HEK293 (cell line): ENCODE data around the gene RAB10.

Experiments used
- BCL11A ChIP-seq: fragments of 450-650 bp; formaldehyde crosslinking; IDR thresholded peaks from 2 replicates; pipeline ENCODE4 v1.5.1; 2016; ENCODE audit warnings: low read depth, missing biosample characterization, missing genetic modification characterization
- FEZF1 ChIP-seq: fragments of 450-650 bp; formaldehyde crosslinking; IDR thresholded peaks from 2 replicates; pipeline ENCODE4 v1.5.1; 2016; ENCODE audit warnings: missing biosample characterization, missing genetic modification characterization
- GLIS1 ChIP-seq: fragments of 450-650 bp; formaldehyde crosslinking; IDR thresholded peaks from 2 replicates; pipeline ENCODE4 v1.5.1; 2016; ENCODE audit warnings: missing biosample characterization, missing genetic modification characterization
- KLF10 ChIP-seq: fragments of 450-650 bp; IDR thresholded peaks from 2 replicates; pipeline ENCODE4 v1.5.1; 2018; ENCODE audit warnings: missing biosample characterization, mild to moderate bottlenecking, missing genetic modification characterization
- SCRT2 ChIP-seq: fragments of 450-650 bp; formaldehyde crosslinking; IDR thresholded peaks from 2 replicates; pipeline ENCODE4 v1.5.1; 2016; ENCODE audit warnings: missing biosample characterization, missing genetic modification characterization
- YY1 ChIP-seq: fragments of 450-650 bp; formaldehyde crosslinking; IDR thresholded peaks from 2 replicates; pipeline ENCODE4 v1.5.1; 2018; ENCODE audit warnings: missing biosample characterization, missing genetic modification characterization
- ZEB2 ChIP-seq: fragments of 450-650 bp; formaldehyde crosslinking; IDR thresholded peaks from 2 replicates; pipeline ENCODE4 v1.5.1; 2016; ENCODE audit warnings: missing biosample characterization, missing genetic modification characterization
- ZFP41 ChIP-seq: fragments of 450-650 bp; formaldehyde crosslinking; IDR thresholded peaks from 2 replicates; pipeline ENCODE4 v1.5.1; 2016; ENCODE audit warnings: missing biosample characterization, missing genetic modification characterization, borderline replicate concordance
- ZNF132 ChIP-seq: fragments of 450-650 bp; formaldehyde crosslinking; IDR thresholded peaks from 2 replicates; pipeline ENCODE4 v1.5.1; 2017; ENCODE audit warnings: missing biosample characterization, missing genetic modification characterization, borderline replicate concordance
- ZNF138 ChIP-seq: fragments of 450-650 bp; formaldehyde crosslinking; IDR thresholded peaks from 2 replicates; pipeline ENCODE4 v1.5.1; 2016; ENCODE audit warnings: missing biosample characterization, missing genetic modification characterization, borderline replicate concordance
- ZNF157 ChIP-seq: fragments of 450-650 bp; formaldehyde crosslinking; IDR thresholded peaks from 2 replicates; pipeline ENCODE4 v1.5.1; 2016; ENCODE audit warnings: missing biosample characterization, missing genetic modification characterization
- ZNF16 ChIP-seq: fragments of 450-650 bp; formaldehyde crosslinking; IDR thresholded peaks from 2 replicates; pipeline ENCODE4 v1.5.1; 2016; ENCODE audit warnings: low read depth, missing biosample characterization, missing genetic modification characterization
- ZNF175 ChIP-seq: fragments of 450-650 bp; formaldehyde crosslinking; IDR thresholded peaks from 2 replicates; pipeline ENCODE4 v1.5.1; 2016; ENCODE audit warnings: missing biosample characterization, missing genetic modification characterization
- ZNF202 ChIP-seq: fragments of 450-650 bp; formaldehyde crosslinking; IDR thresholded peaks from 2 replicates; pipeline ENCODE4 v1.5.1; 2016; ENCODE audit warnings: missing biosample characterization, missing genetic modification characterization, borderline replicate concordance
- ZNF211 ChIP-seq: fragments of 450-650 bp; formaldehyde crosslinking; IDR thresholded peaks from 2 replicates; pipeline ENCODE4 v1.5.1; 2016; ENCODE audit warnings: low read depth, missing biosample characterization, missing genetic modification characterization
- ZNF311 ChIP-seq: fragments of 450-650 bp; formaldehyde crosslinking; IDR thresholded peaks from 2 replicates; pipeline ENCODE4 v1.5.1; 2017; ENCODE audit warnings: missing biosample characterization, missing genetic modification characterization, borderline replicate concordance
- ZNF391 ChIP-seq: fragments of 450-650 bp; formaldehyde crosslinking; IDR thresholded peaks from 2 replicates; pipeline ENCODE4 v1.5.1; 2016; ENCODE audit warnings: low read depth, missing biosample characterization, missing genetic modification characterization, borderline replicate concordance
- ZNF548 ChIP-seq: fragments of 450-650 bp; formaldehyde crosslinking; IDR thresholded peaks from 2 replicates; pipeline ENCODE4 v1.5.1; 2016; ENCODE audit warnings: missing biosample characterization, missing genetic modification characterization
- ZNF571 ChIP-seq: fragments of 450-650 bp; formaldehyde crosslinking; IDR thresholded peaks from 2 replicates; pipeline ENCODE4 v1.5.0; 2017; ENCODE audit warnings: missing biosample characterization, missing genetic modification characterization
- ZNF654 ChIP-seq: fragments of 450-650 bp; formaldehyde crosslinking; IDR thresholded peaks from 2 replicates; pipeline ENCODE4 v1.5.1; 2016; ENCODE audit warnings: low read depth, missing biosample characterization, missing genetic modification characterization
- ZNF660 ChIP-seq: fragments of 450-650 bp; IDR thresholded peaks from 2 replicates; pipeline ENCODE4 v1.5.1; 2018; ENCODE audit warnings: missing biosample characterization, mild to moderate bottlenecking, missing genetic modification characterization
- TF ChIP-seq, protein P1 (sequence below): fragments of 450-650 bp; formaldehyde crosslinking; optimal IDR thresholded peaks from 2 replicates; pipeline ENCODE3; 2016; ENCODE audit warnings: missing biosample characterization, mild to moderate bottlenecking, missing genetic modification characterization
- TF ChIP-seq, protein P2 (sequence below): fragments of 450-650 bp; formaldehyde crosslinking; IDR thresholded peaks from 2 replicates; pipeline ENCODE4 v1.5.1; 2016; ENCODE audit warnings: missing biosample characterization, missing genetic modification characterization
- TF ChIP-seq, protein P3 (sequence below): fragments of 450-650 bp; formaldehyde crosslinking; IDR thresholded peaks from 2 replicates; pipeline ENCODE4; 2016; ENCODE audit warnings: missing biosample characterization, missing genetic modification characterization
- TF ChIP-seq, protein P4 (sequence below): fragments of 450-650 bp; formaldehyde crosslinking; IDR thresholded peaks from 2 replicates; pipeline ENCODE4 v1.5.0; 2017; ENCODE audit warnings: missing biosample characterization, missing genetic modification characterization, borderline replicate concordance
- TF ChIP-seq, protein P5 (sequence below): fragments of 450-650 bp; formaldehyde crosslinking; IDR thresholded peaks from 2 replicates; pipeline ENCODE4 v1.5.1; 2016; ENCODE audit warnings: missing biosample characterization, missing genetic modification characterization

RAB10 gene

DNA sequence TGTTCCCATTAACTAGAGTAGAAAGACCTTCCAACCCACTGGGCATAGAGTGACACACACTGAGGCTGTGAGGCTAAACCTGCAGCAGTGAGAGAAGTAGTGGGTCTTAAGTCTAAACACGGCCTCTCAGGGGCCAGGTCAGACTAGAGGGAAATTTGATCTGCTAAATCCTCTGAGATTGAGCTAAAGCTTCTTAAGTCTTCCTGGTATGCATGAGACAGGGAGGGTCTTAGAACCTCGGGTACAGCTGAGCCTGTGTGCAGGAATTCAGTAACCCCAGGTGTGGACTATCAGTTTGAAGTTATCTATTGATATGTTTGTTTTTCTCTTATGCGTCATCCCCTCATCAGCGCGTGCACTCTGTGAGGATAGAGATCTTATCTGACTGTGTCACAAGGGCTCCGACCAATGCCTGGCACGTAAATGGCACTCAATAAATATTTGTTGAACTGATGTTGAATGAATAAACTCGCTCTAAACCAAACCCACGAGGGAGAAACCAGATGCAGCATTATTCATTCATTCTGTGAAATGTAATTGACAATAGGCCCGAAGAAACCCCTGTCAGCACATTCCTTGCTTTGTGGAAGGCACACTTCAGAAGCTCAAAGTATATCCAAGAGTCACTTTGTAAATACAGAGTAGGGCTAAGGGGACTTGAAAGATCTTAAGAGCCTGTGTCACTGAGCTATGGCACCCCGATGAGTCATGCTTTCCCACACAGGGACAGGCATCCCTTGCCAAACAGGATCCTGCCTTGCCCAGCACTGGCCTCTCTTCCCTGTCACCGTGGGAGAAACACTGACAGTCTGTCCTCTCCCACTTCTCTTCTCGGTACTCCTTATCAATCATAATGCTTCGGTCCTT, 21.7 kb upstream of the RAB10 start (continued):
- TF ChIP-seq FEZF1 (tag by site-specific recombination) (peak; percentile 54; the same call in 1 of the 2 replicates), ZNF391 (no peak), ZNF175 (tag by site-specific recombination) (no peak), ZNF202 (tag by site-specific recombination) (no peak), ZNF132 (tag by site-specific recombination) (no peak), ZNF16 (tag by site-specific recombination) (no peak), SCRT2 (tag by site-specific recombination) (no peak), KLF10 (peak; percentile 40; the same call in 1 of the 2 replicates), YY1 (no peak), ZEB2 (peak; percentile 39; the same call in 1 of the 2 replicates), GLIS1 (tag by site-specific recombination) (peak; percentile 76), BCL11A (tag by site-specific recombination) (peak; percentile 62; the same call in 1 of the 2 replicates), ZNF211 (no peak), ZNF311 (no peak), ZNF548 (tag by site-specific recombination) (no peak), ZNF660 (tag by site-specific recombination) (0 out of 2 replicates have a peak, but pooled peaks have one; percentile 29), ZNF157 (tag by site-specific recombination) (no peak), ZNF571 (tag by site-specific recombination) (no peak), ZNF654 (tag by site-specific recombination) (no peak), ZFP41 (tag by site-specific recombination) (no peak), ZNF138 (tag by site-specific recombination) (no peak)
- TF ChIP-seq, protein P1, sequence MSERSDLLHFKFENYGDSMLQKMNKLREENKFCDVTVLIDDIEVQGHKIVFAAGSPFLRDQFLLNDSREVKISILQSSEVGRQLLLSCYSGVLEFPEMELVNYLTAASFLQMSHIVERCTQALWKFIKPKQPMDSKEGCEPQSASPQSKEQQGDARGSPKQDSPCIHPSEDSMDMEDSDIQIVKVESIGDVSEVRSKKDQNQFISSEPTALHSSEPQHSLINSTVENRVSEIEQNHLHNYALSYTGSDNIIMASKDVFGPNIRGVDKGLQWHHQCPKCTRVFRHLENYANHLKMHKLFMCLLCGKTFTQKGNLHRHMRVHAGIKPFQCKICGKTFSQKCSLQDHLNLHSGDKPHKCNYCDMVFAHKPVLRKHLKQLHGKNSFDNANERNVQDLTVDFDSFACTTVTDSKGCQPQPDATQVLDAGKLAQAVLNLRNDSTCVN (tag by site-specific recombination) = peak; percentile 34
- TF ChIP-seq, protein P2, sequence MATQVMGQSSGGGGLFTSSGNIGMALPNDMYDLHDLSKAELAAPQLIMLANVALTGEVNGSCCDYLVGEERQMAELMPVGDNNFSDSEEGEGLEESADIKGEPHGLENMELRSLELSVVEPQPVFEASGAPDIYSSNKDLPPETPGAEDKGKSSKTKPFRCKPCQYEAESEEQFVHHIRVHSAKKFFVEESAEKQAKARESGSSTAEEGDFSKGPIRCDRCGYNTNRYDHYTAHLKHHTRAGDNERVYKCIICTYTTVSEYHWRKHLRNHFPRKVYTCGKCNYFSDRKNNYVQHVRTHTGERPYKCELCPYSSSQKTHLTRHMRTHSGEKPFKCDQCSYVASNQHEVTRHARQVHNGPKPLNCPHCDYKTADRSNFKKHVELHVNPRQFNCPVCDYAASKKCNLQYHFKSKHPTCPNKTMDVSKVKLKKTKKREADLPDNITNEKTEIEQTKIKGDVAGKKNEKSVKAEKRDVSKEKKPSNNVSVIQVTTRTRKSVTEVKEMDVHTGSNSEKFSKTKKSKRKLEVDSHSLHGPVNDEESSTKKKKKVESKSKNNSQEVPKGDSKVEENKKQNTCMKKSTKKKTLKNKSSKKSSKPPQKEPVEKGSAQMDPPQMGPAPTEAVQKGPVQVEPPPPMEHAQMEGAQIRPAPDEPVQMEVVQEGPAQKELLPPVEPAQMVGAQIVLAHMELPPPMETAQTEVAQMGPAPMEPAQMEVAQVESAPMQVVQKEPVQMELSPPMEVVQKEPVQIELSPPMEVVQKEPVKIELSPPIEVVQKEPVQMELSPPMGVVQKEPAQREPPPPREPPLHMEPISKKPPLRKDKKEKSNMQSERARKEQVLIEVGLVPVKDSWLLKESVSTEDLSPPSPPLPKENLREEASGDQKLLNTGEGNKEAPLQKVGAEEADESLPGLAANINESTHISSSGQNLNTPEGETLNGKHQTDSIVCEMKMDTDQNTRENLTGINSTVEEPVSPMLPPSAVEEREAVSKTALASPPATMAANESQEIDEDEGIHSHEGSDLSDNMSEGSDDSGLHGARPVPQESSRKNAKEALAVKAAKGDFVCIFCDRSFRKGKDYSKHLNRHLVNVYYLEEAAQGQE = no peak
- TF ChIP-seq, protein P3, sequence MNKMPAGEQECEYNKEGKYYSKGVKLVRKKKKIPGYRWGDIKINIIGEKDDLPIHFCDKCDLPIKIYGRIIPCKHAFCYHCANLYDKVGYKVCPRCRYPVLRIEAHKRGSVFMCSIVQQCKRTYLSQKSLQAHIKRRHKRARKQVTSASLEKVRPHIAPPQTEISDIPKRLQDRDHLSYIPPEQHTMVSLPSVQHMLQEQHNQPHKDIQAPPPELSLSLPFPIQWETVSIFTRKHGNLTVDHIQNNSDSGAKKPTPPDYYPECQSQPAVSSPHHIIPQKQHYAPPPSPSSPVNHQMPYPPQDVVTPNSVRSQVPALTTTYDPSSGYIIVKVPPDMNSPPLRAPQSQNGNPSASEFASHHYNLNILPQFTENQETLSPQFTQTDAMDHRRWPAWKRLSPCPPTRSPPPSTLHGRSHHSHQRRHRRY = no peak
- TF ChIP-seq, protein P4, sequence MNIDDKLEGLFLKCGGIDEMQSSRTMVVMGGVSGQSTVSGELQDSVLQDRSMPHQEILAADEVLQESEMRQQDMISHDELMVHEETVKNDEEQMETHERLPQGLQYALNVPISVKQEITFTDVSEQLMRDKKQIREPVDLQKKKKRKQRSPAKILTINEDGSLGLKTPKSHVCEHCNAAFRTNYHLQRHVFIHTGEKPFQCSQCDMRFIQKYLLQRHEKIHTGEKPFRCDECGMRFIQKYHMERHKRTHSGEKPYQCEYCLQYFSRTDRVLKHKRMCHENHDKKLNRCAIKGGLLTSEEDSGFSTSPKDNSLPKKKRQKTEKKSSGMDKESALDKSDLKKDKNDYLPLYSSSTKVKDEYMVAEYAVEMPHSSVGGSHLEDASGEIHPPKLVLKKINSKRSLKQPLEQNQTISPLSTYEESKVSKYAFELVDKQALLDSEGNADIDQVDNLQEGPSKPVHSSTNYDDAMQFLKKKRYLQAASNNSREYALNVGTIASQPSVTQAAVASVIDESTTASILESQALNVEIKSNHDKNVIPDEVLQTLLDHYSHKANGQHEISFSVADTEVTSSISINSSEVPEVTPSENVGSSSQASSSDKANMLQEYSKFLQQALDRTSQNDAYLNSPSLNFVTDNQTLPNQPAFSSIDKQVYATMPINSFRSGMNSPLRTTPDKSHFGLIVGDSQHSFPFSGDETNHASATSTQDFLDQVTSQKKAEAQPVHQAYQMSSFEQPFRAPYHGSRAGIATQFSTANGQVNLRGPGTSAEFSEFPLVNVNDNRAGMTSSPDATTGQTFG (tag by site-specific recombination) = no peak
- TF ChIP-seq, protein P5, sequence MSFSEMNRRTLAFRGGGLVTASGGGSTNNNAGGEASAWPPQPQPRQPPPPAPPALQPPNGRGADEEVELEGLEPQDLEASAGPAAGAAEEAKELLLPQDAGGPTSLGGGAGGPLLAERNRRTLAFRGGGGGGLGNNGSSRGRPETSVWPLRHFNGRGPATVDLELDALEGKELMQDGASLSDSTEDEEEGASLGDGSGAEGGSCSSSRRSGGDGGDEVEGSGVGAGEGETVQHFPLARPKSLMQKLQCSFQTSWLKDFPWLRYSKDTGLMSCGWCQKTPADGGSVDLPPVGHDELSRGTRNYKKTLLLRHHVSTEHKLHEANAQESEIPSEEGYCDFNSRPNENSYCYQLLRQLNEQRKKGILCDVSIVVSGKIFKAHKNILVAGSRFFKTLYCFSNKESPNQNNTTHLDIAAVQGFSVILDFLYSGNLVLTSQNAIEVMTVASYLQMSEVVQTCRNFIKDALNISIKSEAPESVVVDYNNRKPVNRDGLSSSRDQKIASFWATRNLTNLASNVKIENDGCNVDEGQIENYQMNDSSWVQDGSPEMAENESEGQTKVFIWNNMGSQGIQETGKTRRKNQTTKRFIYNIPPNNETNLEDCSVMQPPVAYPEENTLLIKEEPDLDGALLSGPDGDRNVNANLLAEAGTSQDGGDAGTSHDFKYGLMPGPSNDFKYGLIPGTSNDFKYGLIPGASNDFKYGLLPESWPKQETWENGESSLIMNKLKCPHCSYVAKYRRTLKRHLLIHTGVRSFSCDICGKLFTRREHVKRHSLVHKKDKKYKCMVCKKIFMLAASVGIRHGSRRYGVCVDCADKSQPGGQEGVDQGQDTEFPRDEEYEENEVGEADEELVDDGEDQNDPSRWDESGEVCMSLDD (tag by site-specific recombination) = no peak
